ENCODE results near the gene KIF9. TPM values are rescaled to one million over a fixed set of nuclear protein-coding genes. Genes with fewer than 3 reads are reported as not detected.
"Not testable (repeated sequence)": the region's sequence is repeated elsewhere in the genome, so short reads cannot be mapped to it uniquely, and the experiment has no call there.

The KIF9 gene
- total RNA-seq, 6 donors from 2014 or later = 4.7 to 27.0 (median 11.3) TPM

GRCh38 chr3:47261301-47261700, 21.3 kb downstream of the KIF9 start:
- no peak overlapping the region for H3K4me3 ChIP-seq
- no peaks in the 10 kb centered on the region for H3K4me1 ChIP-seq
- ATAC-seq (ENCODE audit: low FRiP score in 2 of 2) (peak in 1 of 2 donors; percentile 31), DNase-seq (no peak)
- no peak overlapping the region for H3K27ac ChIP-seq
- no peaks in the 10 kb centered on the region for H3K36me3 ChIP-seq
- H3K27me3 ChIP-seq = no peaks in the 10 kb centered on the region
- no peak for TF ChIP-seq POLR2AphosphoS5 (IDR thresholded peaks at IDR 0.05)
- TF ChIP-seq, protein P1, sequence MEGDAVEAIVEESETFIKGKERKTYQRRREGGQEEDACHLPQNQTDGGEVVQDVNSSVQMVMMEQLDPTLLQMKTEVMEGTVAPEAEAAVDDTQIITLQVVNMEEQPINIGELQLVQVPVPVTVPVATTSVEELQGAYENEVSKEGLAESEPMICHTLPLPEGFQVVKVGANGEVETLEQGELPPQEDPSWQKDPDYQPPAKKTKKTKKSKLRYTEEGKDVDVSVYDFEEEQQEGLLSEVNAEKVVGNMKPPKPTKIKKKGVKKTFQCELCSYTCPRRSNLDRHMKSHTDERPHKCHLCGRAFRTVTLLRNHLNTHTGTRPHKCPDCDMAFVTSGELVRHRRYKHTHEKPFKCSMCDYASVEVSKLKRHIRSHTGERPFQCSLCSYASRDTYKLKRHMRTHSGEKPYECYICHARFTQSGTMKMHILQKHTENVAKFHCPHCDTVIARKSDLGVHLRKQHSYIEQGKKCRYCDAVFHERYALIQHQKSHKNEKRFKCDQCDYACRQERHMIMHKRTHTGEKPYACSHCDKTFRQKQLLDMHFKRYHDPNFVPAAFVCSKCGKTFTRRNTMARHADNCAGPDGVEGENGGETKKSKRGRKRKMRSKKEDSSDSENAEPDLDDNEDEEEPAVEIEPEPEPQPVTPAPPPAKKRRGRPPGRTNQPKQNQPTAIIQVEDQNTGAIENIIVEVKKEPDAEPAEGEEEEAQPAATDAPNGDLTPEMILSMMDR (IDR thresholded peaks at IDR 0.05) = no peak
- TF ChIP-seq POLR2A (IDR thresholded peaks at IDR 0.05) = no peak
- TF ChIP-seq EP300 (IDR thresholded peaks at IDR 0.05) = no peak
- 100% methylated on average over 2 to 3 of the region's 3 CpGs for WGBS, 2 donors
- H3K9me3 ChIP-seq = no peaks in the 10 kb centered on the region

DNA sequence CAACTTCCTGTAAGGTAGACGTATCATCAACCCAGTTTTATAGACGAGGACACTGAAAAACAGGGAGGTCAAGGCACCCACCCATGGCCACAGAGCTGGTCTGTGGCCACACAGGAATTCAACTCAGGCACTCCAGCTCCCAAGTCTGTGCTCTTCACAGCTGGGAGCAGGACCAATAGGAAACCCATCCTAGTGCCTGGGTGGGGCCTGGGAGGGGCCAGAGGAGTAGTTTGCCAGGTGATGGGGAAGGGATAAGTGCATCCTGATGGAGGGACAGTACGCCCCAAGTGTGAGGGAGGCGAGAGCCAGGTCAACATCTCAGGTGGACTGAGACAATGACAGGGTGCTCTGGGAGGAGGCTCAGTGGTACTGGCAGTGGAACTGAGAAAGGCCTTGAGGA, 22.0 kb downstream of the KIF9 start:
- 85 to 93% methylated on average over 4 of the region's 4 CpGs for WGBS, 2 donors
- ATAC-seq (ENCODE audit: low FRiP score in 2 of 2) = no peak

DNA sequence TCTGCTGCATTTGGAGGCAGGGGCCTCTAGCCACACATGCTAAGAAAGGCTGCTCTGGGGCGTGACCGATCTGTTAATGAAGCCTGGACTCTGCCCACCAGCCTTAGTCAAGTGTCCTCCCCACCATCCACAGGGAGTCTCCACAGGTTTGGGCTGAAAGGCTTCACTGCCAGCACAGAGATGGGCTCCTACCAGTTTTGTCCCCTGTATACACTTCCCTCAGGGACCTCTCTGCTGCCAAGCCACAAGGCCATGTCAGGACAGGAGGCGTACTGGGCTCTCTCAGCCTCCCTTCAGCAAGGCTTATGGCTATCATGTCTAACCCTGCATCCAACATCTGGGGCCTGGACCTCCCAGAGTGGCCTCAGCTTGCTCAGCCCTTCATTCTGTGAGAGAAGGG, 23.5 kb downstream of the KIF9 start:
- Histone ChIP-seq H3K27me3 (no peaks in the 10 kb centered on the region), H3K4me1 (no peaks in the 10 kb centered on the region), H3K4me3 (no peak overlapping the region), H3K9me3 (no peaks in the 10 kb centered on the region), H3K36me3 (no peaks in the 10 kb centered on the region), H3K27ac (no peak overlapping the region)
- TF ChIP-seq, protein P1 (IDR thresholded peaks at IDR 0.05) = no peak
- TF ChIP-seq POLR2AphosphoS5 (IDR thresholded peaks at IDR 0.05) (no peak), EP300 (IDR thresholded peaks at IDR 0.05) (no peak)
- no peak for DNase-seq
- WGBS, 2 donors = 89 to 95% methylated on average over 3 of the region's 3 CpGs
- ATAC-seq (ENCODE audit: low FRiP score in 2 of 2) = no peak

More for the DNA sequence above, 22.0 kb downstream of the KIF9 start:
- no peaks in the 10 kb centered on the region for H3K9me3 ChIP-seq
- TF ChIP-seq, protein P1 (IDR thresholded peaks at IDR 0.05) = no peak
- no peak for TF ChIP-seq EP300 (IDR thresholded peaks at IDR 0.05)
- no peak for TF ChIP-seq POLR2A (IDR thresholded peaks at IDR 0.05)
- no peak for TF ChIP-seq POLR2AphosphoS5 (IDR thresholded peaks at IDR 0.05)
- H3K27ac ChIP-seq = no peak overlapping the region
- H3K4me3 ChIP-seq = no peak overlapping the region
- no peaks in the 10 kb centered on the region for H3K27me3 ChIP-seq
- no peaks in the 10 kb centered on the region for H3K4me1 ChIP-seq
- no peaks in the 10 kb centered on the region for H3K36me3 ChIP-seq
- no peak for DNase-seq

- not testable (repeated sequence) for ATAC-seq (ENCODE audit: low FRiP score in 2 of 2); H3K9me3 ChIP-seq; H3K27me3 ChIP-seq; H3K4me1 ChIP-seq; H3K36me3 ChIP-seq; H3K27ac ChIP-seq; H3K4me3 ChIP-seq
- WGBS, 2 donors = 70 to 73% methylated on average over 2 to 6 of the region's 25 CpGs
- peak in 1 of 2 donors; percentile 62 for DNase-seq
Measured at GRCh38 chr3:47256331-47256730, 26.3 kb downstream of the KIF9 start.

GRCh38 chr3:47251689-47252088, 30.9 kb downstream of the KIF9 start:
- Histone ChIP-seq H3K27ac (no peak overlapping the region), H3K9me3 (no peaks in the 10 kb centered on the region), H3K36me3 (no peaks in the 10 kb centered on the region), H3K4me1 (peaks cover 0 to 8% (median 0%) of the 10 kb centered on the region in 4 donors), H3K27me3 (no peaks in the 10 kb centered on the region), H3K4me3 (no peak overlapping the region)
- TF ChIP-seq POLR2AphosphoS5 (IDR thresholded peaks at IDR 0.05) (no peak), EP300 (IDR thresholded peaks at IDR 0.05) (no peak), POLR2A (IDR thresholded peaks at IDR 0.05) (no peak)
- TF ChIP-seq, protein P1 (IDR thresholded peaks at IDR 0.05) = no peak
- DNase-seq = no peak
- no peak for ATAC-seq (ENCODE audit: low FRiP score in 2 of 2)
- 50 to 62% methylated on average over 5 of the region's 5 CpGs for WGBS, 2 donors

DNA sequence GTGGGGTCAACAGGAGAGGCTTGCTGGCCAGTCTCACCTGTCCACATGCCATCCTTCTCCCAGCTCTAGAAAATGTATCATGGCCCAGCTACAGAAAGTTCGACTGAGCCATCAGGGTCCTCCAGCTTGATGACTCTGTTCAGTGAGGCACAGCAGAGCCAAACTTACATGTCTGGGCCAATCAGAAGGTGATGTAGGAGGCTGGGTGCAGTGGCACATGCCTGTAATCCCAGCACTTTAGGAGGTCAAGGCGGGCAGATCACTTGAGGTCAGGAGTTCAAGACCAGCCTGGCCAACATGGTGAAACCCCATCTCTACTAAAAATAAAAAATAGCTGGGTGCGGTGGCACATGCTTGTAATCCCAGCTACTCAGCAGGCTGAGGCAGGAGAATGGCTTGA, 31.5 kb downstream of the KIF9 start:
- not testable (repeated sequence) for H3K36me3 ChIP-seq; H3K4me3 ChIP-seq; H3K9me3 ChIP-seq; H3K4me1 ChIP-seq; DNase-seq; ATAC-seq (ENCODE audit: low FRiP score in 2 of 2); H3K27me3 ChIP-seq; H3K27ac ChIP-seq
- WGBS, 2 donors = 44 to 72% methylated on average over 2 to 3 of the region's 3 CpGs
